Fibroblast of lung (primary cell): ENCODE data around the gene ZNF586.
"Not testable (repeated sequence)": the region's sequence is repeated elsewhere in the genome, so short reads cannot be mapped to it uniquely, and the experiment has no call there.

Experiments
- EZH2 ChIP-seq: IDR thresholded peaks from 2 replicates; pipeline ENCODE4 v1.5.1; 2012; ENCODE audit warnings: low read length, control low read depth, mild to moderate bottlenecking; ENCODE audit errors: missing control alignments
- TF ChIP-seq, protein P1 (sequence below), 2 donors: IDR thresholded peaks in 1 of 2; conservative IDR thresholded peaks in 1 of 2; 1 replicate in 1 of 2; 2 replicates in 1 of 2; pipeline ENCODE4 v1.5.1; 2011 to 2012; ENCODE audit warnings: low read length in 2 of 2, control low read depth in 1 of 2, inconsistent platforms in 1 of 2, low read depth in 1 of 2, mild to moderate bottlenecking in 1 of 2

GRCh38 chr19:57821501-57821900 lies 52.0 kb downstream of the ZNF586 start:
- TF ChIP-seq, protein P1, sequence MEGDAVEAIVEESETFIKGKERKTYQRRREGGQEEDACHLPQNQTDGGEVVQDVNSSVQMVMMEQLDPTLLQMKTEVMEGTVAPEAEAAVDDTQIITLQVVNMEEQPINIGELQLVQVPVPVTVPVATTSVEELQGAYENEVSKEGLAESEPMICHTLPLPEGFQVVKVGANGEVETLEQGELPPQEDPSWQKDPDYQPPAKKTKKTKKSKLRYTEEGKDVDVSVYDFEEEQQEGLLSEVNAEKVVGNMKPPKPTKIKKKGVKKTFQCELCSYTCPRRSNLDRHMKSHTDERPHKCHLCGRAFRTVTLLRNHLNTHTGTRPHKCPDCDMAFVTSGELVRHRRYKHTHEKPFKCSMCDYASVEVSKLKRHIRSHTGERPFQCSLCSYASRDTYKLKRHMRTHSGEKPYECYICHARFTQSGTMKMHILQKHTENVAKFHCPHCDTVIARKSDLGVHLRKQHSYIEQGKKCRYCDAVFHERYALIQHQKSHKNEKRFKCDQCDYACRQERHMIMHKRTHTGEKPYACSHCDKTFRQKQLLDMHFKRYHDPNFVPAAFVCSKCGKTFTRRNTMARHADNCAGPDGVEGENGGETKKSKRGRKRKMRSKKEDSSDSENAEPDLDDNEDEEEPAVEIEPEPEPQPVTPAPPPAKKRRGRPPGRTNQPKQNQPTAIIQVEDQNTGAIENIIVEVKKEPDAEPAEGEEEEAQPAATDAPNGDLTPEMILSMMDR (conservative IDR thresholded peaks at IDR 0.05 in 1 of 2, IDR thresholded peaks at IDR 0.05 in 1 of 2; ENCODE audit: low read depth in 1 of 2, low read length in 2 of 2), result not testable (repeated sequence)
- TF ChIP-seq EZH2, result not testable (repeated sequence)
